ENCODE measurements around the gene OBI1. TPM values are rescaled to one million over a fixed set of nuclear protein-coding genes. Genes with fewer than 3 reads are reported as not detected.

OBI1 gene
- total RNA-seq, 1 donor from 2014 or later, result 16.5 TPM

GRCh38 chr13:78594456-78594975 lies 64.4 kb downstream of the OBI1 start:
- Mint-ChIP-seq H3K27me3 (ENCODE audit: low read depth) (peaks cover 96% of the 10 kb centered on the region), H3K36me3 (no peaks in the 10 kb centered on the region), H3K9me3 (no peaks in the 10 kb centered on the region), H3K4me1 (no peaks in the 10 kb centered on the region), H3K27ac (no peak overlapping the region), H3K4me3 (no peak overlapping the region)
- no peak for TF ChIP-seq CTCF (IDR thresholded peaks at IDR 0.05; ENCODE audit: unreplicated experiment)
- no peak for DNase-seq (ENCODE audit: low spot score in 2 of 2, unreplicated experiment in 2 of 2)

GRCh38 chr13:78593652-78594455 lies 65.1 kb downstream of the OBI1 start:
- no peaks in the 10 kb centered on the region for H3K36me3 Mint-ChIP-seq
- no peak overlapping the region for H3K27ac Mint-ChIP-seq
- H3K4me1 Mint-ChIP-seq, result no peaks in the 10 kb centered on the region
- H3K27me3 Mint-ChIP-seq (ENCODE audit: low read depth), result peaks cover 96% of the 10 kb centered on the region
- H3K4me3 Mint-ChIP-seq, result no peak overlapping the region
- H3K9me3 Mint-ChIP-seq, result no peaks in the 10 kb centered on the region
- no peak for TF ChIP-seq CTCF (IDR thresholded peaks at IDR 0.05; ENCODE audit: unreplicated experiment)
- no peak for DNase-seq (ENCODE audit: low spot score in 2 of 2, unreplicated experiment in 2 of 2)

GRCh38 chr13:78593129-78593528 lies 65.8 kb downstream of the OBI1 start:
- no peaks in the 10 kb centered on the region for H3K9me3 Mint-ChIP-seq
- TF ChIP-seq CTCF (IDR thresholded peaks at IDR 0.05; ENCODE audit: unreplicated experiment), result no peak
- DNase-seq (ENCODE audit: low spot score in 2 of 2, unreplicated experiment in 2 of 2), result no peak

GRCh38 chr13:78592584-78592983 lies 66.4 kb downstream of the OBI1 start:
- no peak for DNase-seq (ENCODE audit: low spot score in 2 of 2, unreplicated experiment in 2 of 2)
- no peak overlapping the region for H3K27ac Mint-ChIP-seq
- no peaks in the 10 kb centered on the region for H3K36me3 Mint-ChIP-seq
- no peaks in the 10 kb centered on the region for H3K9me3 Mint-ChIP-seq
- no peak for TF ChIP-seq CTCF (IDR thresholded peaks at IDR 0.05; ENCODE audit: unreplicated experiment)
- H3K4me3 Mint-ChIP-seq, result no peak overlapping the region
- peaks cover 96% of the 10 kb centered on the region for H3K27me3 Mint-ChIP-seq (ENCODE audit: low read depth)
- no peaks in the 10 kb centered on the region for H3K4me1 Mint-ChIP-seq

More at GRCh38 chr13:78593129-78593528, 65.8 kb downstream of the OBI1 start:
- Mint-ChIP-seq H3K4me3 (no peak overlapping the region), H3K27ac (no peak overlapping the region), H3K4me1 (no peaks in the 10 kb centered on the region), H3K36me3 (no peaks in the 10 kb centered on the region), H3K27me3 (ENCODE audit: low read depth) (peaks cover 96% of the 10 kb centered on the region)

GRCh38 chr13:78589206-78589605 lies 69.7 kb downstream of the OBI1 start:
- no peaks in the 10 kb centered on the region for H3K9me3 Mint-ChIP-seq
- DNase-seq (ENCODE audit: low spot score in 2 of 2, unreplicated experiment in 2 of 2), result no peak
- no peaks in the 10 kb centered on the region for H3K36me3 Mint-ChIP-seq
- H3K4me1 Mint-ChIP-seq, result no peaks in the 10 kb centered on the region
- H3K4me3 Mint-ChIP-seq, result no peak overlapping the region
- H3K27ac Mint-ChIP-seq, result no peak overlapping the region
- TF ChIP-seq CTCF (IDR thresholded peaks at IDR 0.05; ENCODE audit: unreplicated experiment), result no peak
- peaks cover 95% of the 10 kb centered on the region for H3K27me3 Mint-ChIP-seq (ENCODE audit: low read depth)
